Psoas muscle (tissue), 8 donors: ENCODE results near the gene EDARADD. TPM values are rescaled to one million over a fixed set of nuclear protein-coding genes. Genes with fewer than 3 reads are reported as not detected.

Source experiments
- ATAC-seq, 4 donors: fragments of 200-7000 bp; cut with Tn5 transposase; one replicate each; pipeline ENCODE4 v1.9.1; 2020; ENCODE audit warnings: moderate library complexity in 3 of 4, mild to moderate bottlenecking in 2 of 4
- DNase-seq, 2 donors: peaks; one replicate each; pipeline ENCODE4 v3.0.0-alpha.2; 2020
- H3K27ac ChIP-seq: fragments of 200-600 bp; one replicate; pipeline ENCODE4 v1.8.0; 2022
- H3K27me3 ChIP-seq, 3 donors: fragments of 200-600 bp in 1 of 3; one replicate each; pipeline versions ENCODE4 v1.6.1 to v1.8.0; 2013 to 2022; ENCODE audit warnings: low read length in 2 of 3, mild to moderate bottlenecking in 2 of 3, moderate library complexity in 1 of 3; ENCODE audit not compliant: insufficient read depth in 3 of 3
- H3K36me3 ChIP-seq, 2 donors: fragments of 200-600 bp in 1 of 2; one replicate each; pipeline versions ENCODE4 v1.6.1 to v1.8.0; 2013 to 2022; ENCODE audit warnings: low read depth in 1 of 2, mild to moderate bottlenecking in 1 of 2, moderate library complexity in 1 of 2; ENCODE audit not compliant: insufficient read depth in 1 of 2
- H3K4me1 ChIP-seq: fragments of 200-600 bp; one replicate; pipeline ENCODE4 v1.8.0; 2022
- H3K4me3 ChIP-seq: fragments of 200-600 bp; one replicate; pipeline ENCODE4 v1.8.0; 2022; ENCODE audit warnings: mild to moderate bottlenecking
- H3K9me3 ChIP-seq: fragments of 200-600 bp; one replicate; pipeline ENCODE4 v1.8.0; 2022
- CTCF ChIP-seq: fragments of 200-600 bp; IDR thresholded peaks from one replicate; pipeline ENCODE4 v1.8.0; 2022; ENCODE audit warnings: antibody characterized with exemption
- WGBS, 3 donors: extraction: QIAGEN DNeasy Blood & Tissue Kit; methylation state at CpG; one replicate each; pipeline versions ENCODE4 v1.1.6 to v1.1.7; 2013; 5-methylcytosine and 5-hydroxymethylcytosine counted together
- intact Hi-C, 2 donors: fragments of 100-400 bp; cut with DNase I; formaldehyde crosslinking; loops; one replicate each; pipeline versions ENCODE4 v1.11.0 to v1.14.2; 2022
- polyA plus RNA-seq, 3 donors: library from polyadenylated mRNA; stranded (reverse); fragments of 200-250 nt; gene quantifications; one replicate each; pipeline ENCODE4 v1.2.3, GENCODE V29; 2013
- total RNA-seq, 4 donors: library from RNA; stranded (reverse); fragmentation: NEBNext Ultra II Directional in 2 of 4; extraction: Animal tissue kit (Norgen Biotek cat#: 25700) in 2 of 4; gene quantifications; one replicate each; pipeline versions ENCODE4 v1.2.1 to v1.2.4, GENCODE V29; 2021 to 2023
- donor health status: healthy with polysubstance abuse.
- donor health status: DM: no; HTN: no; CAD: no; lungs with moderate emphysema.
- donor health status: Bipolar disorder and iron deficiency.
- donor health status: healthy.
- donor health status: DM: yes; HTN: yes; CAD: no.
- donor health status: DM: no; HTN: no; CAD: no.
- donor health status: DM: no; HTN: no; CAD: no.
- donor health status: DM: yes; HTN: yes; CAD: no.

Gene EDARADD
- total and polyA plus RNA-seq, 7 donors = 0.05 to 0.25 TPM; not detected in 5

GRCh38 chr1:236507022-236507700, 113.1 kb downstream of the EDARADD start:
- peaks cover 0 to 3% (median 0%) of the 10 kb centered on the region in 3 donors for H3K27me3 ChIP-seq
- ATAC-seq (no peak), DNase-seq (no peak)
- no peak overlapping the region for H3K4me3 ChIP-seq
- H3K27ac ChIP-seq = no peak overlapping the region
- 58 to 69% (median 62%) methylated on average over 5 of the region's 5 CpGs for WGBS, 3 donors
- no peaks in the 10 kb centered on the region for H3K4me1 ChIP-seq
- no peaks in the 10 kb centered on the region for H3K36me3 ChIP-seq
- no peak for TF ChIP-seq CTCF
- no peaks in the 10 kb centered on the region for H3K9me3 ChIP-seq
- intact Hi-C loops = no loop called here

- H3K27me3 ChIP-seq = no peaks in the 10 kb centered on the region
- H3K9me3 ChIP-seq = no peaks in the 10 kb centered on the region
- H3K4me1 ChIP-seq = no peaks in the 10 kb centered on the region
- no peaks in the 10 kb centered on the region for H3K36me3 ChIP-seq
- intact Hi-C loops = no loop called here
- H3K27ac ChIP-seq = no peak overlapping the region
- 86 to 91% (median 88%) methylated on average over 6 of the region's 6 CpGs for WGBS, 3 donors
- DNase-seq (no peak), ATAC-seq (no peak)
- H3K4me3 ChIP-seq = no peak overlapping the region
- no peak for TF ChIP-seq CTCF
Measured at GRCh38 chr1:236508593-236509027, 114.5 kb downstream of the EDARADD start.

GRCh38 chr1:236509203-236509602, 115.1 kb downstream of the EDARADD start:
- 86 to 94% (median 86%) methylated on average over 1 of the region's 1 CpG for WGBS, 3 donors
- TF ChIP-seq CTCF = no peak
- H3K27ac ChIP-seq = no peak overlapping the region
- no peaks in the 10 kb centered on the region for H3K36me3 ChIP-seq
- intact Hi-C loops = no loop called here
- no peaks in the 10 kb centered on the region for H3K27me3 ChIP-seq
- ATAC-seq (no peak), DNase-seq (no peak)
- no peak overlapping the region for H3K4me3 ChIP-seq
- H3K9me3 ChIP-seq = no peaks in the 10 kb centered on the region
- H3K4me1 ChIP-seq = no peaks in the 10 kb centered on the region

- WGBS, 3 donors = 94% methylated on average over 8 of the region's 8 CpGs
- no peak for DNase-seq
- Histone ChIP-seq H3K9me3 (no peaks in the 10 kb centered on the region), H3K27me3 (no peaks in the 10 kb centered on the region), H3K36me3 (no peaks in the 10 kb centered on the region), H3K4me1 (no peaks in the 10 kb centered on the region), H3K4me3 (no peak overlapping the region), H3K27ac (no peak overlapping the region)
- no peak for TF ChIP-seq CTCF
- ATAC-seq = no peak
- intact Hi-C loops = no loop called here
Measured at GRCh38 chr1:236509647-236510401, 115.7 kb downstream of the EDARADD start.
